Endodermal cell (in vitro differentiated cells): ENCODE measurements around the gene CDC42SE1. TPM values are rescaled to one million over a fixed set of nuclear protein-coding genes. Genes with fewer than 3 reads are reported as not detected.
A peak's percentile ranks its signal among the peaks of the same experiment; 100 is the strongest.

Experiments used
- DNase-seq: peaks from one replicate; pipeline ENCODE4 v3.0.0-alpha.2; 2017
- H3K27ac ChIP-seq: 2 replicates; pipeline ENCODE4 v1.5.1; 2013; ENCODE audit warnings: mild to moderate bottlenecking, low read depth, low read length, moderate library complexity
- H3K27me3 ChIP-seq: 2 replicates; pipeline ENCODE4 v1.6.1; 2013; ENCODE audit warnings: mild to moderate bottlenecking, low read length, moderate library complexity; ENCODE audit not compliant: insufficient read depth, control insufficient read depth, poor library complexity, severe bottlenecking
- H3K36me3 ChIP-seq: 2 replicates; pipeline ENCODE4 v1.7.0; 2013; ENCODE audit warnings: mild to moderate bottlenecking, low read length, moderate library complexity; ENCODE audit not compliant: control insufficient read depth, insufficient read depth
- H3K4me1 ChIP-seq: one replicate; pipeline ENCODE4 v1.7.0; 2013; ENCODE audit warnings: low read length; ENCODE audit not compliant: control insufficient read depth, insufficient read depth
- H3K4me3 ChIP-seq: 2 replicates; pipeline ENCODE4 v1.5.1; 2013; ENCODE audit warnings: mild to moderate bottlenecking, low read length, moderate library complexity
- H3K9ac ChIP-seq: 2 replicates; pipeline ENCODE4 v1.6.1; 2013; ENCODE audit warnings: mild to moderate bottlenecking, low read length, moderate library complexity; ENCODE audit not compliant: poor library complexity, severe bottlenecking; ENCODE audit errors: extremely low read depth
- H3K9me3 ChIP-seq: 2 replicates; pipeline ENCODE4 v1.6.1; 2013; ENCODE audit warnings: mild to moderate bottlenecking, low read length, moderate library complexity; ENCODE audit not compliant: control insufficient read depth
- H3K27ac Mint-ChIP-seq: 2 replicates; pipeline ENCODE4 v1.8.0; 2020; ENCODE audit warnings: mixed read lengths
- H3K27me3 Mint-ChIP-seq: 2 replicates; pipeline ENCODE4 v1.8.0; 2021; ENCODE audit warnings: mild to moderate bottlenecking, mixed read lengths; ENCODE audit not compliant: insufficient read depth
- H3K36me3 Mint-ChIP-seq: 2 replicates; pipeline ENCODE4 v1.8.0; 2020; ENCODE audit warnings: low read depth, mixed read lengths
- H3K4me1 Mint-ChIP-seq: 2 replicates; pipeline ENCODE4 v1.8.0; 2020; ENCODE audit warnings: mixed read lengths
- H3K4me3 Mint-ChIP-seq: 2 replicates; pipeline ENCODE4 v1.8.0; 2020; ENCODE audit warnings: mild to moderate bottlenecking, moderate library complexity, mixed read lengths
- H3K9me3 Mint-ChIP-seq: 2 replicates; pipeline ENCODE4 v1.8.0; 2020; ENCODE audit warnings: mild to moderate bottlenecking, mixed read lengths
- CTCF ChIP-seq: fragments of 200-600 bp; sonication (generic); conservative IDR thresholded peaks from 2 replicates; pipeline ENCODE4 v1.5.0; 2021; ENCODE audit warnings: antibody characterized with exemption, mild to moderate bottlenecking
- WGBS, 2 experiments: methylation state at CpG; one replicate each; pipeline versions ENCODE4 v1.1.5 to v1.1.7; 2013; ENCODE audit warnings: missing lambda C conversion rate in 2 of 2, mixed read lengths in 1 of 2; ENCODE audit not compliant: insufficient coverage in 1 of 2, insufficient read length in 1 of 2; 5-methylcytosine and 5-hydroxymethylcytosine counted together
- total RNA-seq, 2 donors: library from RNA; stranded (reverse); fragmentation: NEBNext Ultra II Directional in 1 of 2; extraction: Animal tissue kit (Norgen Biotek cat#: 25700) in 1 of 2; gene quantifications; 2 replicates in 1 of 2; 3 replicates in 1 of 2; pipeline ENCODE4 v1.2.1, GENCODE V29; 2021

CDC42SE1 gene
- total RNA-seq, 2 donors from 2014 or later = 69.8 to 74.5 TPM

DNA sequence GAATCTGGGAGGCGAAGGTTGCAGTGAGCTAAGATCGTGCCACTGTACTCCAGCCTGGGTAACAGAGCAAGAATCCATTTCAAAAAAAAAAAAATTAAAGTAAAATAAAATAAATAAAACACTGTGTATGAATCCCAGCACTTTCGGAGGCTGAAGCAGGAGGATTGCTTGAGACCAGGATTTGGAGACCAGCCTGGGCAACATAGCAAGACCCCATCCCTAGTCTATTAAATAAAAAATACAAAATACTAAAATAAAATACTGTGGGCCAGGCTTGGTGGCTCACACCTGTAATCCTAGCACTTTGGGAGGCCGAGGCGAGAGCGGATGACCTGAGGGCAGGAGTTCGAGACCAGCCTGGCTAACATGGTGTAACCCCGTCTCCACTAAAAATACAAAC lies 27.3 kb downstream of the CDC42SE1 start:
- Mint-ChIP-seq H3K9me3 (no peaks in the 10 kb centered on the region), H3K27ac (no peak overlapping the region), H3K36me3 (peaks cover 48% of the 10 kb centered on the region), H3K4me1 (no peaks in the 10 kb centered on the region), H3K27me3 (no peaks in the 10 kb centered on the region), H3K4me3 (no peak overlapping the region)
- 96 to 100% methylated on average over 5 to 8 of the region's 8 CpGs for WGBS, 2 experiments
- peaks cover 15% of the 10 kb centered on the region for H3K36me3 ChIP-seq
- no peak for TF ChIP-seq CTCF
- H3K27ac ChIP-seq = no peak overlapping the region
- no peaks in the 10 kb centered on the region for H3K27me3 ChIP-seq
- no peak overlapping the region for H3K9ac ChIP-seq
- no peak overlapping the region for H3K4me3 ChIP-seq
- no peaks in the 10 kb centered on the region for H3K4me1 ChIP-seq
- no peak for DNase-seq
- H3K9me3 ChIP-seq = no peaks in the 10 kb centered on the region

DNA sequence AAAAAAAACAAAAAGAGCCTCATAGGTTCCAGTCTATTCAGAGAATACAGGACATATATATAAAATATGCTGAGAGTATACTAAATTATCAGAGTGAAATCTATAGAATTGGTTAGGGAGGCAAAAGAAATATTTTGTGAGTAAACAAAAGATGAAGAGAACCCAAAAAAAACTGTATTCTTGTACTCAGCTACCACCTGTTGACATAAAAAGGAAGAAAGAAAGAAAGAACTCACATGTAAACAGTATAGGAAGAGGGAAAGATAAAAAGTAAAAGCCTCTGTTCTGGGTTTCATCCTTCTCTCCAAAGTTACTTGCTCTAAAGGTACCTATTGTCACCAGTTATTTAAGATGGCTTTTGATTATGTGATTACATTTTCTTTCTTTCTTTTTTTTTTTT lies 33.0 kb downstream of the CDC42SE1 start:
- Histone ChIP-seq H3K9me3 (no peaks in the 10 kb centered on the region), H3K27me3 (no peaks in the 10 kb centered on the region), H3K4me1 (no peaks in the 10 kb centered on the region), H3K27ac (no peak overlapping the region), H3K9ac (no peak overlapping the region), H3K36me3 (peaks cover 21% of the 10 kb centered on the region), H3K4me3 (no peak overlapping the region)
- Mint-ChIP-seq H3K36me3 (peaks cover 48% of the 10 kb centered on the region), H3K4me1 (peaks cover 2% of the 10 kb centered on the region), H3K9me3 (no peaks in the 10 kb centered on the region), H3K27me3 (no peaks in the 10 kb centered on the region), H3K27ac (no peak overlapping the region), H3K4me3 (no peak overlapping the region)
- TF ChIP-seq CTCF = no peak
- no peak for DNase-seq

DNA sequence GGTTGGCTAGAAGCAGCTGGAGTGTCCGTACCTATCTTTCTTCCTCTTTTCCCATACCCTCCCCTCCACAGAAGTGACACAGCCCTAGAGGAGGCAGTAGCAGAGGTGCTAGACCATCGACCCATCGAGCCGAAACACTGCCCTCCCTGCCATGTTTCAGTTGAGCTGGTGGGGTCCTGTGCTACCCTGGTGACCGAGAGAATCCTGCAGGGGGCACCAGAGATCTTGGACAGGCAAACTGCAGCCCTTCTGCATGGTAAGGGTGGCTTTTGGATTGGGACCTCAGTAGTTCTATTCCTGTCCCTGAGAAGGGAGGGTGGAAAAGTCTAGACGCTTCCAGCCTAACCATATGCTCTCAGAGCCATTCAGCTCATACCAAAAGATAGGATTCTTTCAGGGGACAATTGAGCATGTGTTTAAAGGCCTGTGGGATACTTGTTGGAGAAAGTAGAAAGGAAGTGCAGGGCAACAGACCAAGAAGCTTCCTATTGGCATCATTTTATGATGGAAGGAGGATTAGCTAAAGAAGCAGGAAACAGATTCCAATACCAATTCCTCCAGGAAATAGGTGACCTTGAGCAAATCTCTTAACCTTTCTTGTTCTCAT lies 34.8 kb downstream of the CDC42SE1 start:
- Mint-ChIP-seq H3K27me3 (no peaks in the 10 kb centered on the region), H3K27ac (peak overlapping the region; percentile 82), H3K9me3 (no peaks in the 10 kb centered on the region), H3K4me1 (peaks cover 2% of the 10 kb centered on the region), H3K36me3 (peaks cover 44% of the 10 kb centered on the region), H3K4me3 (no peak overlapping the region)
- 35 to 55% methylated on average over 2 to 6 of the region's 6 CpGs for WGBS, 2 experiments
- Histone ChIP-seq H3K27ac (no peak overlapping the region), H3K9me3 (no peaks in the 10 kb centered on the region), H3K36me3 (peaks cover 26% of the 10 kb centered on the region), H3K9ac (no peak overlapping the region), H3K4me1 (no peaks in the 10 kb centered on the region), H3K4me3 (no peak overlapping the region), H3K27me3 (no peaks in the 10 kb centered on the region)
- peak; percentile 98 for DNase-seq
- peak; percentile 91 for TF ChIP-seq CTCF
